Neural cell (in vitro differentiated cells): ENCODE data around the gene ZBTB17.

ENCODE experiments used
- CTCF ChIP-seq: fragments of 450-650 bp; IDR thresholded peaks from 2 replicates; pipeline ENCODE4 v1.5.1; 2014; ENCODE audit warnings: antibody characterized with exemption, mild to moderate bottlenecking, moderate library complexity; ENCODE audit not compliant: poor library complexity, severe bottlenecking
- REST ChIP-seq: IDR thresholded peaks from 2 replicates; pipeline ENCODE4 v1.6.1; 2012; ENCODE audit warnings: borderline replicate concordance

DNA sequence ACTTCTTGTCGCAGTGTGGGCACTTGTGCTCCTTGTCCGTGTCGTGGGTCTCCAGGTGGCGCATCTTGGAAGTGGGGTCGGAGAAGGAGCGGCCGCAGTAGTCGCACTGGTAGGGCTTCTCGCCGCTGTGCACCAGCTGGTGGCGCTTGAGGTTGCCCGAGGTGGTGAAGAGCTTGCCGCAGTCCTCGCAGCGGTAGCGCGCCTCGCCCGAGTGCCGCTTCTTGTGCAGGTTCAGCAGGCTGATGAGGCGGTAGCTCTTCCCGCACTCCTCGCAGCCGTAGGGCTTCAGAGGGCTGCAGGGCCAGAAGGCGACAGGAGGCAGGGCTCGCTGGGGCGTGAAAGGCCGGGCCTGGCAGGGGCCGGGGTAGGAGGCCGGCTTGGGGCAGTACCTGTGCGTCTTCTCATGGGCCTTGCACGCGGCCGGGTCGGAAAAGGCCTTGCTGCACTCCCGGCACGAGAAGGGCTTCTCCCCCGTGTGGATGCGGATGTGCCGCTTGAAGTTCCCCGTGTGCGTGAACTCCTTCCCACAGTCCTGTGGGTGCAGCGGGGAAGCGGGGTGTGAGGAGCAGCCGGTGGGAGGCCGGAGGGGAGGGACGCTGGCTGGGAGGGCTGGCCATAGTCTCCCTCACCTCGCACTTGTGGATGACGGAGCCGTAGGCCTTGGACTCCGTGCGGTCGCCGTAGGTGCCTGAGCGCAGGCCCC is 31.4 kb downstream of the ZBTB17 start:
- no peak for TF ChIP-seq CTCF
- TF ChIP-seq REST = no peak
